GM21825 (cell line): ENCODE data around the gene KIF23.
A peak's percentile ranks its signal among the peaks of the same experiment; 100 is the strongest.

Source experiments
- ATAC-seq: cut with Tn5 transposase; IDR thresholded peaks from one replicate; pipeline ENCODE4 v1.9.1; 2021; ENCODE audit warnings: mild to moderate bottlenecking, moderate library complexity; ENCODE audit not compliant: unreplicated experiment

Gene KIF23

DNA sequence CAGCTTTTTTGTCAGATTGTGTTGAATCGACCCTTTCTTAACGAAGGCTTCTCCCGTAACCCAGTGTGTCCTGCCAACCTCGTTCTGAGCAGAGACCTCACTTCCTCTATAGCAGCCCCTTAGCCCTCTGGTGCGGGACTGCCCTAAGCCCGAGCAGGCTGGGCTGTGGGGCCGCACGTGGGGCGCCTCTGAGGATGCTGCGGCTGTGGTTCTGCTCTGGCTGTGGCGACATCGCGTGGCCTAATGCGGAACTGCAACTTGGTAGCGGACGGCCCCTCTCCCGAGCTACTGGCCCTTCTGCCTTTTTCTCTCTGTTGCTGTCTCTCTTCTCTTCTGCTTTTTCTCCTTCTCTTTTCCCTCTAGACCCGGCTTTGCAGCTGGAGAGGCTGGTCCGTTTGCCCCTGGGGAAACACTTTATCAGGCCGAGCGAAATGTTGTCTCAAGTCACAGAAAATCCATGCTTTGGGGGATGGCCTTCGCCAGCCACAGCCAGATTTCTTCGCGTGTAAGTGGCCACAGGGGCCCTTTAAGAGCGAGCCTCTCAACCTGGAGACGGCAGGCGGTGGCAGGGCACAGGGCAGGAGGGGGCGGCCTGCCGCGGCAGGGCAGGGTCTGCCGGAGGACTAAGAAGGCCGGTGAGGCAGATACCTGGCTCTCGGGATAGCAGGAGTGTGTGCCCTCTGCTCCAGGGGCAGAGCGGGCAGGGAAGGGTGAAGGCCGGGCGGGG is 19.4 kb upstream of the KIF23 start:
- ATAC-seq, result peak; percentile 61

DNA sequence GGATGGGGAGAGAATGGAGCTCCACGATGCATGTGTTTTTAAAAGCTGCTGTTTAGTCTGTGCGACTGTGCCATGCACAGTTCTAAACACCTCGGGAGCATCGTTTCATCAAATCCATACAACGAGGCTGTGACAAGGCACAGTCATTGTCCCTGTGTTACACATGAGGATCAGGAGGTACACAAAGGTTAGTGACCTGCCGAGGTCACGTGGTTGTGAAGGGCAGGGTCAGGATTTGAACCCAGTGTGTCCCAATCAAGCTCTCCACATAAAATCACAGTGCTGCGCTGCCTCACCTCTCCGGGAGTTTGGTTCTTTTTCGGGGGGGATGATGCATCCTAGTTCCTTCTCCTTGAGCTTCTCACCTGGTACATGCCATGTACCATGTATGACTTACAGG is 18.7 kb upstream of the KIF23 start:
- ATAC-seq, result no peak

DNA sequence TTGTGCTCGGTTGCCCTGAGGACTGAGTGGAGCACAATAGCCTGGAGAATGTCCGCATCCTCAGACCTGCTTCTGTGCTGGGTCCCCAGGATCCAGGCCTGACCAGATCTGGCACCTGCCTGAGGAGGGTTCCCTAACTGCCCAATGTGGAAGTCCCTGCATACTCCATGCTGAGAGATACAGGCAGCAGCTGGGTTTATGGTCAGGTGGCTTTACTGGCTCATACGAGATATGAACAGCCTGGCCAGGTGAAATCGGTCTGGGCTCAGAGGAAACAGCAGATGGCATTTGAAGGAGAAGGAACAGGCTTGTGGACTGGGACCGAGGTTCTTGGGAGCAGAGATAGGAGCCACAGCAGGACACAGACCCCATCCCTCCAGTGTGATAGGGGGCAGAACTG is 18.2 kb upstream of the KIF23 start:
- ATAC-seq, result no peak

DNA sequence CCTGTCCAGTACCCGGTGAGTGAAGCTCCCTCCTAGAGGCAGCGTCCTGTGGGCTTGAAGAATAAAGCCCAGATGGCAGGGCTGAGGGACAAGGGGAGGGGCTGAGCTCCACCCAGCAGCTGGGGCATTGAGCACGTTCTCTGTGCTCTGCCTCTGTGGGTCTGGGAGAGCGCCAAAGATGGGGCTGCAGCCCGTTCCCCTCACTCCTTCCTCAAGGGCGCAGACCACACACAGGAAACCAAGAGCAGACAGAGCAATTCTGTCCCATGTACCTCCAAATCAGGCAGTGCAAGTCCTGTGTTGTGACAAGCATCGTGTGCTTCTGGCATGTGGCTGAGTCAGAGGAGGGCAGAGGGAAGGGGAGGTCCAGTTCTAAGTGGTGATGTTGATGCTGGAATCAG is 15.7 kb upstream of the KIF23 start:
- no peak for ATAC-seq

DNA sequence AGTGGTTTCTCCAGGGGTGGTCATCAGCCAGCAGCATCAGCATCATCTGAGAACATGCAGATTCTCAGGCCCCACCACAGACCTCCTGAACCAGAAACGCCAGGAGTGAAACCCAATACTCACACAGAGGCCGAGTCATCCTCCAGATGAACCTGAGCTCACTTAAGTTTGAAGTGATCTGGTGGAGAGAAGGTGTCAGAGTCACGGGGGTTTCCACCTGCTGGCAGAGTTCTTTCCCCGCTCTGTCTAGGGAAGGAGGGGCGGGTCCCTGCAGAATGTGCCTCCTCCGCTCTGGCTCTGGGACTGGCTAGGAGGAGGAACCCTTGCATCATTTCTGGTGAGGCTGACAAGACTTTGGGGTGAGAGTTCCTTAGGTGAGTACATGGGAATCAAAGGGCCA is 13.3 kb upstream of the KIF23 start:
- no peak for ATAC-seq

DNA sequence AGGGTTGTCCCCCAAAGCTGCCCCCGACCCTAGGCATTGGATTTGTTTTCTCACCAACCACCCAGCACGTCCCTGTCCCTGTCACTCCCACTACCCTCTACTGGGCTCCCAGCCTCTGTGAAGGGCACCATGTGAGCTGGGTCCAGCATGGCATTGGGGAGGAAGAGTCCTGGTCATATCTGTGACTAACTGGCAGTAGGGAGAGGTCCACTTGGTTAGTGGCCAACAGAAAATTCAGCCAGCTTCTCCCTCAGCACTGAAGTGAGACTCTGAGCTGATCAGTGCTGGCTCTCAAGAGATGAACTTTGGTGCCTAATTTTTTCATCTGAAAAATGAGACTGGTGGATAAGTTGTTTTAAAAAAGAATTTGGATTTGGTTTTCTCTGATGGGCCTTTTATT is 11.3 kb upstream of the KIF23 start:
- ATAC-seq, result no peak

DNA sequence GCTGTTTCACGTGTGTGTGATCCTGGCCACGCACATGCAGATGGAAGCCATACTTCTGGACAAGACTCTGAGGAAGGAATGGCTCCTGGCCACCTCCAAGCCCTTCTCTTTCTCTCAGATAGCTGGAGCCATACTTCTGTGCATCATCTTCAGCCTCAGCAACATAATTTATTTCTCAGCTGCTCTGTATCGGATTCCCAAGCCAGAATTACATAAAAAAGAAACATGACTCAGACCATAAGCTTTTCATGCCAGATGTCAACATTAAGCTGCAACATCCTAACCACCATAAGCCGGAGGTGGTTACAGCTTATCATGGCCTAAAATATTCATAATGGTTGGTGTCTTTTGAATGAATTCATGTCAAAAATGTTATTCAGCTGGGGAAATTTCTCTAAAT is 10.6 kb upstream of the KIF23 start:
- no peak for ATAC-seq

DNA sequence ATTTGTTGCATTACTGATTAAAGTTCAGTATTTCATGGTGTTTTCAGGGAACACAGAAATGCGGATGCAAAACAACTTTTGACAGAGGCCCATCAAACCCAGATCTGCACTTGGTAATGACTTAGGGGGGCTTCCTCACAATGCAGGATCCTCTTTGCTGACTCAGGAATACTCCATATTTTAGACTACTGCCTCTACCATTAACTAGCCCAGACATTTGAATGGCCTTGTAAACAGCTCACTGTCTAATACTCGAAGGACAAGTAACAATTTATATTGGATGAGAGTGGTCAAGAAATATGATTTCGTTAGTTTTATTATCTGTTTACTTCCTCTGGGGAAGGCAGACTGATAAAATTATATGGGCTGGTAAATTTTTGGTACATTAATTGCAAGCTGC is 9.0 kb upstream of the KIF23 start:
- no peak for ATAC-seq

DNA sequence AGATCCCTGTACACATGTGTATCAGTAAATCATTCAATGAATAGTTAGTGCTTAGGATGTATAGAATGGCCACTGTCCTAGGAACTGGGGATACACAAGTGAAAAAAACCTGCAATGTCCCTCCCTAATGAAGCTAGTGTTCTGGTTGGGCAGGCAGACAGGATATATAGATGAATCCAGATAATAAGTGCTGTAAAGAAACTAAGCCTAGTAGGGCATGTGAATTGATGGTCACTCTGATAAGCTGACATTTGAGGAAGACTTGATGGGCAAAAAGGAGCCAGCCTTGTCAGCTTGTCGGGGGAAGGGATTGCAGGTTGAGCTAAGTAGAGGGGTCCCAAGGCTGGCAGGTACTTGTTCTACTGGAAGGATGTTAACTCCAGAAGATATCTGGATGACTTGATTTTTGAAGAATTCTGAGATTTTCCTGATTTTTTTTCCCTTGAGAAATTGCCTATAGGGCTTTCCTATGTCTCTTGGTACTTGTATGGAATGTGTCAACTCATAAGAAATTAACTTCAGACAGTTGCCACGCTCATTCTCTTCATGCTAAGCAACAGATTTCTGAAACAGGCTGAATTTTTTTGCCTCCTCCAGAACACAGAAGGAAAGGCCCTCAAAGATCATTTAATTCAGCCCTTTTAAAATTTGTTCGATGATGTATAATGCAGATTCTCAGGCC is 6.3 kb upstream of the KIF23 start:
- ATAC-seq, result no peak

DNA sequence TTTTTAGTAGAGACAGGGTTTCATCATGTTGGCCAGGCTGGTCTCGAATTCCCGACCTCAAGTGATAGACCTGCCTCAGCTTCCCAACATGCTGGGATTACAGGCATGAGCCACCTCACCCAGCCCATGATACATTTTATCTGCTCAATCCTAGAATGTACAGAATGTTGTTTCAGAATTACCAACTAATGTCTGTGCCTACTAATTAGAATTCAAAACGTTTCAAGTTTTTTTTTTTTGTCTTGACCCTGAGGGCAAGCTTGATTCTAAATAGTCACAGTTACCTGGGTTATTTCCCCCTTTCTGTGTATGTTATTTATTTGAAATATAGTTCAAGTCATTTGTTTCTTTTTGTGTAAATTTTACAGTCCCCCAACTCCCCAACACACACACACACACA is 5.3 kb upstream of the KIF23 start:
- no peak for ATAC-seq

DNA sequence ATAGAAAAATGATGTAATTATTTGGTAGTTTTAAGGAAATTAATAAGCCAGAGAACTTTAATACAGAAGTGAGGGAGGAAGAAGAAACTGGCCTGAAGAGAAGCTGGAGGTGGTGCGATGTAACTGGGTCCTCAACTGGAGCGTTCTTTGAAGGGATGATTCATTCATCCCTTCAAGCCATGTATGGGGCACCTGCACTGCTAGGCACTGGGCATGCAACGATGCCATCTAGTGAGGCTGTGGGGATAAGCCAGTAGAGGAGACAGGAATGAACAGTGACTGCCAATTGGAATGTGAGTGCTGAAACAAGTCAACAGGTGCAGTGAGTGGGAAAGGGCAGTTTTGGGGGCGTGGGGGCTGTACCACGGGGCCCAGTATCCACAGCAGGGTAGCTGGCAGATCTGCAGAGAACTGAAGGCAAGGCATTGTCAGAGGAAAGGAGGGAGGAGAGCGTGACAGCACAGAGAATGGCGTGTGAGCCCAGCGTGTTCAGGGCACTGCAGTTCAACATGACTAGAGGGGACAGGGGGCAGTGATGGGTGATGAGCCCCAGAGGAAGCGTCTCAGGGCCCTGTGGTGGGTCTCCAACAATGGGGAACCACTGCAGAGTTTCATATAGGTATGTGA is 3.8 kb upstream of the KIF23 start:
- ATAC-seq, result no peak

DNA sequence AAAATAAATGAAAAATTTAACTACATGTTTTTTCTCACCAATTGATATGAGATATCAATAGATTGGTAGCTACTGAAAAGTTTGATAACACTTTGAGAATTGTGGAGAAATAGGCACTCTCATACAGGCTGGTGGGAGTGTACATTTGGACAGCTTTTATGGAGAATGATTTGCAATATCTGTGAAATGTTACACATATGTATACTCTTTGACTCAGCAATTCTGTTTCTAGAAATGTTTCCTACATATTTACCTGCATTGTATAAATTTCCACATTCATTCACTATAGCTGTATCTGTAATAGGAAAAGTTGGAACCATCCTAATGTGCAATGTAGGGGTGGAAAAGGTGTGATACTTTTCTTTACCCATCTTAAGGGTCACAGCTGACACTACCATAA is 1.9 kb upstream of the KIF23 start:
- ATAC-seq, result no peak

DNA sequence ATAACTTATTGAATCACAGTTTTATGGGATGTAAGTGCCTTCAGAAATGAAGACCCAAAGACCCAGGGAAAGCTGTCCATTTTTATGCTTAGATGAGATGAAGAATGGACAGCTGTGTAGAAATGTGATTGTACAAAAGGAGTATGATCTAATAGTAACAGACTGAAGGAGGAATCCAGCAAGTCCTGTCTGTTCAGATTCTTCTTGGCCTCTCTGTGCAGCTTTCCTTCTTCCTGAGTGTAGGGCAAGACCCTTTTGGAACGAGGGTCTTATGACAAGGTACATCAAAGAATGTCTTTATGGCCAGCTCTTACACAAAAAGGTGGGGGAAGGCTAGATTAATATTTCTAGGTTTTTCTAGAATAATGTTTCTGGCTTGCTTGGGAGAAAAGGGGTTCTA is 1.4 kb upstream of the KIF23 start:
- no peak for ATAC-seq

DNA sequence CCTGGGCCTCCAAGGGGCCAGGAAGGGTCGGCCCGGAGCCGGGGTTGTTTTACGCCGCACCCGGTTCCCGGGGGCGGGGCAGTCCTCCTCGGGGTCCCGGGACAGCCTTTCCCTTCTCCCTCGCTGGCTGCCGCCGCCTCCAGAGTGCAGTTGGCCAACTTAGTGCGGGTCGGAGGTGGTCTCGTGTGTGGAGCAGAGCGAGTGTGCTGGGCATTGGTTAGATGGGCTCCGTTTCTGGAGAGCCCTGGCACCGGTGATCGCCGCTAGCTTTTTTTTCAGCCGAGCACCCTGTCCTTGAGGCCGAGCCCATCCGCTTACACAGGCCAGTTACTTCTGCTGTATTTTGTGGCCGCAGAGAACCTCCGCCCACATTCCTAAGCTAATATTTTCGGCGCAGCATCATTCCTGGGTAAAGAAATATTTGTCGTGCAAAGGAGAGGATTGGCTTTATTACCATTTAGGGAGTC is 585 bp downstream of the KIF23 start:
- ATAC-seq, result peak; percentile 28

DNA sequence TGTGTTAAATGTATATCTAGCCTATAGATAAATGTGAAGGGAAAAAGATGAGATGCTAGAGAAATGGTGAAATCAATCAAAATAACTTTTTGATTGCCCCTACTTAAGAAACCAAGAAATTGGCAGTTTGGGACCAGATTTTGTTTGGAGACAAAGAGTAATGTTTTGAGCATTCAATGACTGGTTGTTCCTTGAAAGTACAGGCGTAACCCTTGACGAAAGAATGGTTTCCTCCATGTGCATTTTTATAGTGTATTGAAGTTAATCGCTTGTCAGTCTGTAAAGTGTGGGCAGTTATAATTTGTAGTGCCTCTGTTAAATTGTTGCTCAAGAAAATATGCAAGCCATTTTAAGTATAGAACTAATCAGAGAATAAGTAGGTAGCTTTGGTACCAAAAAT is 1.2 kb downstream of the KIF23 start:
- no peak for ATAC-seq

DNA sequence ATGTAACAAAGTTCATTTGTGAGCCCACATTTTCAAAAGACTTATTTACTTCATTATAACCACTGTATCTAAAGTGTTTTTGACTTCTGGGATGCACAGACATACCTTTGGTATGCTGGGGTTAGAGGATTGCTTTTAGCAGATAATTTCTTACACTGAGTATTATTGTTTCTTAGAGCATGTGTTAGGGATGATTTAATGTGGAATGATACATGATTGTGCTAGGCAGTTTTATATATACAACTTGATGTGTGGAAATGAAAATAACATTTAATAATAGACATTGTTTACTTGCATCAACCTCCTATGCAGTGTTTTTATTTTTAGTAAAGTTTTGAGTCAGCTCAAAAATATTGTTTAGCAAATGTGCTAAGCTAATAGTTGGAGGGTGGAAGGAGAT is 3.4 kb downstream of the KIF23 start:
- ATAC-seq, result no peak

DNA sequence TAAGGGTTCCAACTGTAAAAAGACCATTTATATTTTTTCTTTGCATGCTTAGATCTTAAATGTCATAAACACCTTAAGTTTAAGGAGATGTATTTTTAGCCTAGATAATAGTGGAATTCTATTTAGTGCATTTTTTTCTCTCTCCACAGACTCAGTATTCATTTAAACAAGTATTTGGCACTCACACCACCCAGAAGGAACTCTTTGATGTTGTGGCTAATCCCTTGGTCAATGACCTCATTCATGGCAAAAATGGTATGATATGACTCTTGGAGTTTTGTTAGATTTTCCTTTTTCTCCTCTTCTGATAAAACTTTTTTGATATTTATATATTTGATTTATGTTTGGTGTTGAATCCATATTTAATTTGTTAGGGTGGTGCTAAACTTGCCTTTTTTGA is 7.3 kb downstream of the KIF23 start:
- ATAC-seq, result no peak

DNA sequence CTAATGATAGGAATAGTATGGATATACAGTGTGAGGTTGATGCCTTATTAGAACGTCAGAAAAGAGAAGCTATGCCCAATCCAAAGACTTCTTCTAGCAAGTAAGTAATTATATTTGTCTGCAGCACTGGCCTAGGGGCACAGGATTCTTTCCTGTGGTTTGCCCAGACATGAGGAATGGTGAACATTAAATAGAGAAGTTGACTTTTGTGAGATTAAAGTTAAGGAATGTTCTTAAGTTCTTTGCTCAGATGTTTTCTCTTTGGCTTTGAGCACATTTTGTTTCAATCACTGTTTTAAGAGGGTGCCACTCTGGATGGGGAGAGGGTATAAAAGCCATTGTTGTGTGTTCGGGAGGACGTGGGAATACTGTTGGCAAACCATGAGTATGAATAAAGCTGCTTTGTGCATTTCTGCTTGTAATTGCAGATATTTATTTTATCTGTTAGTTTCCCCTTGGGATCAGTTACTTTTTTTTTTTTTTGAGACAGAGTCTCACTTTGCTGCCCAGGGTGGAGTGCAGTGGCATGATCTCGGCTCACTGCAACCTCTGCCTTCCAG is 8.3 kb downstream of the KIF23 start:
- no peak for ATAC-seq

DNA sequence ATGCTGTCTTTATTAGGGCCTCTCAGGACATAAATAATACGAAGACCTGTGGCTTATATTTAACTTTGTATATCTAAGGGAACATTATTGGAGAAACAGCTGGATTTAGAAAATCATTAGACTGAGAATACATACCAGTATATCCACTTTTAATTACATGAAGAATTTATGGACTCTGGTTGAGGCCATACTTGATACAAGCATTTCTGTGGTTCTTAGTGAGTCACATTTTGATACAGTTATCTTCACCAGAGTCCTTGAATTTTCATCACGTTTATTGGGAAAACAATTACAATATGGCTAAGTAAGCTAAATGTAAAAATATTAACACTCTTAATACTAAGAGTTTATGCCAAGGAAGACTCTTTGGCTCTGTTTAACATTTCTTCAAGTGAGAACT is 9.9 kb downstream of the KIF23 start:
- no peak for ATAC-seq

DNA sequence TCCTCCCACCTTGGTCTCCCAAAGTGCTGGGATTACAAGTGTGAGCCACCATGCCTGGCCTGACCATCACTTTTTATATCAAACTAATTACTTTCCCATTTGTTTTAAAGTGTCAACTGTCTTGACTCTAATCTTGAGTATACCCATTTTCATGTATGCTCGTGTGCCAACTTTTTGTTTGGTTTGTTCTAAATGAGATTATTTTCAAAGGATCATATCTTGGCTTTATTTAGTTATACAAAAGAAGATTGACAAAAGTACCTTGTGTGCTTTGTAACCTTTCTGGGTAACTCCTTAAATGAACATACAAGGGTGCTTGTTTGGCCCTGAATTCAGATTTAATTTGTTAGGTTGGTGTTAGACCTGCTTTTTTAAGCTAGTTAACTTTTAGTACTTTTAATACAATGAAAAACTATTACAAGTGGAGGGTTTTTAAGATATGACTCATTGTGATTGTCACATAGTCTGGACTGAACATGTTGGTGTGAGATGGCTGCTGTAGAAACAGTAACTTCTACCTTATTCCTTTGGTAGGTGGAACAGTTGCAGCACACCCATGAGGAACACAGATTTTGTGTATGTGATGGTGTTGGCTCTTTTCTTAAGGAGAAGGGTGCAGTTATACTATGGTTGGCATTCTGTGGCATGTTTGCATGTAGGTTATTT is 10.7 kb downstream of the KIF23 start:
- ATAC-seq, result no peak

DNA sequence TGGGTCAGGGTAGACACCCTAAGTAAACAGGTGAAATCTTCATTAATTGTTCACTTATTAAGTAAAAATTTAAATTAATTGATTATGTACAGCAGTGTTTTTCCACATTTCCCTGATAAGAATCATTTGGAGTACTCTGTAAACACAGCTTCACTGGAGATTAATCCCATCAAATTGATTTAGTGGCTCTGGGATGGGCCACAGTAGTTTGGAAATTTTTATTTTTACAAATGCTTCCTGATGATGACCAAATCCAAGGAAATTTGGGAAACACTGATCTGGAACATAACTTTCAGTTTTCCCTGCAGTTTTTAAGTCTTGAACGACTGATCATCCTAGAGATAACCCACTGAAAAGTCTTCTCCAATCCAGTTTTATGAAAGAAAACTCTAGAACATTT is 19.7 kb downstream of the KIF23 start:
- ATAC-seq, result no peak
